SU-DHL-6 (cell line): Measurements from ENCODE around the gene BMPR1A.

Experiments used
- H2AFZ ChIP-seq: fragments of 200-600 bp; sonication (generic); 2 replicates; pipeline ENCODE4 v1.6.1; 2014; ENCODE audit warnings: low read depth, mild to moderate bottlenecking, moderate library complexity, mixed read lengths, antibody characterized with exemption, low read length; ENCODE audit not compliant: severe bottlenecking
- H3F3A ChIP-seq: fragments of 200-600 bp; shearing (Covaris generic); 2 replicates; pipeline ENCODE4 v1.6.0; 2016; ENCODE audit warnings: antibody characterized with exemption, mild to moderate bottlenecking; ENCODE audit not compliant: insufficient read depth
- H3K27ac ChIP-seq: fragments of 200-600 bp; sonication (generic); 2 replicates; pipeline ENCODE4 v1.5.1; 2016; ENCODE audit warnings: low read depth, mild to moderate bottlenecking, low read length, moderate library complexity, mixed read lengths
- H3K27me3 ChIP-seq: fragments of 200-600 bp; sonication (generic), shearing (Covaris generic); 2 replicates; pipeline ENCODE4 v1.6.0; 2014; ENCODE audit warnings: mild to moderate bottlenecking, low read length
- H3K36me3 ChIP-seq: fragments of 200-600 bp; sonication (generic); 2 replicates; pipeline ENCODE4 v1.6.1; 2014; ENCODE audit warnings: mild to moderate bottlenecking, low read length, mixed read lengths
- H3K4me2 ChIP-seq: fragments of 300-600, 200-600 bp; shearing (Covaris generic), sonication (generic); 2 replicates; pipeline ENCODE4 v1.6.0; 2014; ENCODE audit warnings: low read length, low read depth, mild to moderate bottlenecking; ENCODE audit not compliant: poor library complexity, severe bottlenecking
- H3K4me3 ChIP-seq: fragments of 200-600 bp; sonication (generic); 2 replicates; pipeline ENCODE4 v1.5.1; 2014; ENCODE audit warnings: antibody characterized with exemption, low read length, mild to moderate bottlenecking, mixed read lengths; ENCODE audit not compliant: insufficient read depth, poor library complexity, severe bottlenecking
- H3K79me2 ChIP-seq: fragments of 200-600 bp; sonication (generic); 2 replicates; pipeline ENCODE4 v1.6.1; 2014; ENCODE audit warnings: mild to moderate bottlenecking, low read length, moderate library complexity; ENCODE audit not compliant: insufficient read depth
- H3K9ac ChIP-seq: fragments of 200-600 bp; sonication (generic); 2 replicates; pipeline ENCODE4 v1.7.0; 2014; ENCODE audit warnings: mild to moderate bottlenecking, low read length
- H3K9me2 ChIP-seq: fragments of 200-600 bp; sonication (generic); replicated peaks from 2 replicates; pipeline ENCODE4 v1.6.1; 2014; ENCODE audit warnings: low read length; ENCODE audit not compliant: insufficient read depth
- H3K9me3 ChIP-seq: fragments of 200-600 bp; sonication (generic); 2 replicates; pipeline ENCODE4 v1.6.1; 2014; ENCODE audit warnings: low read length, mixed read lengths; ENCODE audit not compliant: insufficient read depth
- H4K20me1 ChIP-seq: fragments of 200-600 bp; sonication (generic); 2 replicates; pipeline ENCODE4 v1.6.1; 2014; ENCODE audit warnings: low read depth, mild to moderate bottlenecking, antibody characterized with exemption, low read length, moderate library complexity, mixed read lengths
- EZH2phosphoT487 ChIP-seq: fragments of 200-600 bp; sonication (generic), shearing (Covaris generic); conservative IDR thresholded peaks from 2 replicates; pipeline ENCODE4 v1.6.1; 2018; ENCODE audit warnings: mild to moderate bottlenecking, antibody characterized with exemption, low read length, moderate library complexity, mixed read lengths
- TF ChIP-seq, protein P1 (sequence below): fragments of 200-600 bp; sonication (generic); IDR thresholded peaks from one replicate; pipeline ENCODE4 v1.5.1; 2017; ENCODE audit warnings: antibody characterized with exemption, mild to moderate bottlenecking, low read length, moderate library complexity; ENCODE audit not compliant: insufficient read depth, poor library complexity, severe bottlenecking

BMPR1A gene

DNA sequence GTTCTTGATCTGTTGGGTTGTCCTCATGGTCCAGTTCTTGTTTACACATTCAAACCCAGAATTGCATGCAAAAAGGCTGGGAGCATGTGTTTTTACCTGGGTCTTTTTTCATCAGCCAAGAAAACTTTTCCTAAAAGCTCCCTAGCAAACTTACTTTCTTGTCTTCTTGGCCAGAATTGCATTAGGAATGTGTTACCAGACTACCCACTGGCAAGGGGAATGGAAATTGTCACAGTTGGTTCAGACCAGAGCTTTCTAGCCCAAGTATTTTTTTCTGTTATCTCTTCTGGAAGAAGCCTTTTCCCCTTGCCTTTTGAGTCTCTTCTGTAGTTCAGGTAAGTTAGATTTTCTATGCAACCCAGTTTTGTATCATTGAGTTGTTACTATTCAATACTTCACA is 77.5 kb downstream of the BMPR1A start:
- Histone ChIP-seq H3K79me2 (peaks cover 66% of the 10 kb centered on the region), H3K9me3 (no peaks in the 10 kb centered on the region), H2AFZ (no peak overlapping the region), H3K9ac (no peak overlapping the region), H3K36me3 (no peaks in the 10 kb centered on the region), H3K4me2 (no peak overlapping the region), H3K9me2 (no peaks in the 10 kb centered on the region), H3K4me3 (no peak overlapping the region), H3F3A (no peaks in the 10 kb centered on the region), H3K27me3 (no peaks in the 10 kb centered on the region), H4K20me1 (peaks cover 18% of the 10 kb centered on the region), H3K27ac (no peak overlapping the region)
- TF ChIP-seq, protein P1, sequence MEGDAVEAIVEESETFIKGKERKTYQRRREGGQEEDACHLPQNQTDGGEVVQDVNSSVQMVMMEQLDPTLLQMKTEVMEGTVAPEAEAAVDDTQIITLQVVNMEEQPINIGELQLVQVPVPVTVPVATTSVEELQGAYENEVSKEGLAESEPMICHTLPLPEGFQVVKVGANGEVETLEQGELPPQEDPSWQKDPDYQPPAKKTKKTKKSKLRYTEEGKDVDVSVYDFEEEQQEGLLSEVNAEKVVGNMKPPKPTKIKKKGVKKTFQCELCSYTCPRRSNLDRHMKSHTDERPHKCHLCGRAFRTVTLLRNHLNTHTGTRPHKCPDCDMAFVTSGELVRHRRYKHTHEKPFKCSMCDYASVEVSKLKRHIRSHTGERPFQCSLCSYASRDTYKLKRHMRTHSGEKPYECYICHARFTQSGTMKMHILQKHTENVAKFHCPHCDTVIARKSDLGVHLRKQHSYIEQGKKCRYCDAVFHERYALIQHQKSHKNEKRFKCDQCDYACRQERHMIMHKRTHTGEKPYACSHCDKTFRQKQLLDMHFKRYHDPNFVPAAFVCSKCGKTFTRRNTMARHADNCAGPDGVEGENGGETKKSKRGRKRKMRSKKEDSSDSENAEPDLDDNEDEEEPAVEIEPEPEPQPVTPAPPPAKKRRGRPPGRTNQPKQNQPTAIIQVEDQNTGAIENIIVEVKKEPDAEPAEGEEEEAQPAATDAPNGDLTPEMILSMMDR = no peak
- no peak for TF ChIP-seq EZH2phosphoT487

DNA sequence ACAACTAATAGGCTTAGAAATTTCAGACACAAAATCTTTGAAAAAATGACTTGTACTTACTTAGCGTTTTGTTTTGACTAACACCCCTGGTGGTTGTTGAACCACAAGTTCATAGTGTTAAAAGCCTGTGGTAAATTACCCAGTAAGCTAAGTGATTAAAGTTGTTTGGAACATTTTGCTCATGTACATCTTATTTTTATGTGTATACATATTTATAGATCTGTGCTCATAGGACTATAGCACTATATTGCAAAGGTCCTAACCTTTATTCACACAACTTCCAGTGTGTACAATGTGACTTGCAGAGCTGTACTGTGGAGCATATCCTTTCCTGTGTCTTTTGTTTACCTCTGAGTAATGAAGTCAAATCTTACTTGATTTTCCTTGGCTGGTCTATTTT is 79.6 kb downstream of the BMPR1A start:
- Histone ChIP-seq H3K27me3 (no peaks in the 10 kb centered on the region), H3K9me2 (no peaks in the 10 kb centered on the region), H3F3A (no peaks in the 10 kb centered on the region), H3K4me2 (no peak overlapping the region), H3K4me3 (no peak overlapping the region), H3K36me3 (peaks cover 6% of the 10 kb centered on the region; the same call in 1 of the 2 replicates), H3K9ac (no peak overlapping the region), H3K27ac (no peak overlapping the region), H4K20me1 (peaks cover 18% of the 10 kb centered on the region), H3K9me3 (no peaks in the 10 kb centered on the region), H2AFZ (no peak overlapping the region), H3K79me2 (peaks cover 56% of the 10 kb centered on the region)
- no peak for TF ChIP-seq EZH2phosphoT487
- TF ChIP-seq, protein P1 = no peak

DNA sequence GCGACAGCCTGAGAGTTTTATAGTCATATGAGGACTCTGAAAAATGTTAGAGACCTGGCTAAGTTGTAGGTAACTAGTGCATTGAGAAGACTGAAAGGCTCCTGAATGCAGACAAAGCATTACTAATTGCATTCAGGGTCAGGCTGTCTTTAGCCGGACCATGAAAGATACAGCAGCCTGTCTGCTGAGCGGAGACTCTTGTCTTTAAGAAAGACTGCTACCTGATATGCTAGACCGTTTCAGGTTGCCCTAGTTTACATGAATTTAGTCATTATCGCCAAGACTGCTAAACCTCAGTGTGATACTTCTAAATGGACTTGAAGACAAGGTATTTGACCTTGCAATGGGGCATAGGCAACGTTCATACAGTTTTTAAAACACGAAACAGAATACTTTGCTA is 81.2 kb downstream of the BMPR1A start:
- Histone ChIP-seq H3K4me2 (no peak overlapping the region), H3K27ac (no peak overlapping the region), H3K9me3 (no peaks in the 10 kb centered on the region), H3K79me2 (peaks cover 47% of the 10 kb centered on the region), H3K36me3 (peaks cover 12% of the 10 kb centered on the region; the same call in 1 of the 2 replicates), H4K20me1 (peaks cover 11% of the 10 kb centered on the region), H3K4me3 (no peak overlapping the region), H2AFZ (no peak overlapping the region), H3F3A (no peaks in the 10 kb centered on the region), H3K27me3 (no peaks in the 10 kb centered on the region), H3K9ac (no peak overlapping the region), H3K9me2 (no peaks in the 10 kb centered on the region)
- TF ChIP-seq, protein P1 = no peak
- TF ChIP-seq EZH2phosphoT487 = no peak
